Measurements from ENCODE around the gene CCDC197. TPM values are rescaled to one million over a fixed set of nuclear protein-coding genes. Genes with fewer than 3 reads are reported as not detected.

The CCDC197 gene
- total and polyA plus RNA-seq, 3 experiments from 2014 or later = not detected

- no peak overlapping the region for H3K27ac ChIP-seq (ENCODE audit: low read depth, low read length)
- no peak overlapping the region for H3K4me3 ChIP-seq (ENCODE audit: low read length)
- no peaks in the 10 kb centered on the region for H3K36me3 Mint-ChIP-seq
- H3K27me3 Mint-ChIP-seq = peaks cover 4 to 13% of the 10 kb centered on the region in 2 donors
- H3K27me3 ChIP-seq (ENCODE audit: insufficient read depth, low read length, poor library complexity, severe bottlenecking) = no peaks in the 10 kb centered on the region
- POLR2A ChIA-PET = interaction anchor here (1.2 to 1.7 kb wide), 3 partner anchors 22 to 65 kb away, joined by 3 to 4 read pairs (median 4); partner anchors contain the start of gene OTUB2
- no peak for DNase-seq
- no peaks in the 10 kb centered on the region for H3K9me3 ChIP-seq (ENCODE audit: low read length)
- CTCF ChIA-PET = interaction anchor here (1.2 to 11.1 kb wide), 7 partner anchors 8 to 65 kb away, joined by 3 to 272 read pairs (median 4); no protein-coding TSS in a partner anchor
- no peaks in the 10 kb centered on the region for H3K9me3 Mint-ChIP-seq
- no peak overlapping the region for H3K27ac Mint-ChIP-seq
- peaks cover 14 to 21% (median 21%) of the 10 kb centered on the region in 3 donors for H3K4me1 Mint-ChIP-seq
- no peaks in the 10 kb centered on the region for H3K36me3 ChIP-seq (ENCODE audit: insufficient read depth, low read length)
- H3K4me3 Mint-ChIP-seq = no peak overlapping the region
- H3K4me1 ChIP-seq (ENCODE audit: insufficient read depth, low read length) = peaks cover 7% of the 10 kb centered on the region
These were observed 6.9 kb downstream of the CCDC197 start for GRCh38 chr14:94004015-94004414.

- H3K9me3 Mint-ChIP-seq = no peaks in the 10 kb centered on the region
- no peaks in the 10 kb centered on the region for H3K36me3 ChIP-seq (ENCODE audit: insufficient read depth, low read length)
- no peak overlapping the region for H3K4me3 Mint-ChIP-seq
- ChIA-PET CTCF (interaction anchor here (1.0 to 11.1 kb wide), 5 partner anchors 10 to 66 kb away, joined by 3 to 272 read pairs (median 9); no protein-coding TSS in a partner anchor), POLR2A (interaction anchor here (1.4 to 1.7 kb wide), 2 partner anchors 35 to 66 kb away, joined by 3 to 4 read pairs; no protein-coding TSS in a partner anchor)
- DNase-seq = no peak
- peaks cover 7% of the 10 kb centered on the region for H3K4me1 ChIP-seq (ENCODE audit: insufficient read depth, low read length)
- H3K9me3 ChIP-seq (ENCODE audit: low read length) = no peaks in the 10 kb centered on the region
- peaks cover 26 to 34% (median 34%) of the 10 kb centered on the region in 3 donors for H3K4me1 Mint-ChIP-seq
- no peaks in the 10 kb centered on the region for H3K36me3 Mint-ChIP-seq
- H3K27me3 Mint-ChIP-seq = peaks cover 4 to 11% of the 10 kb centered on the region in 2 donors
- no peak overlapping the region for H3K27ac Mint-ChIP-seq
- no peak overlapping the region for H3K27ac ChIP-seq (ENCODE audit: low read depth, low read length)
- no peaks in the 10 kb centered on the region for H3K27me3 ChIP-seq (ENCODE audit: insufficient read depth, low read length, poor library complexity, severe bottlenecking)
- H3K4me3 ChIP-seq (ENCODE audit: low read length) = no peak overlapping the region
These were observed 8.4 kb downstream of the CCDC197 start for GRCh38 chr14:94005324-94006073.

GRCh38 chr14:94008234-94008633, 11.1 kb downstream of the CCDC197 start:
- H3K36me3 Mint-ChIP-seq = no peaks in the 10 kb centered on the region
- H3K9me3 Mint-ChIP-seq = no peaks in the 10 kb centered on the region
- no peak overlapping the region for H3K4me3 ChIP-seq (ENCODE audit: low read length)
- peaks cover 20% of the 10 kb centered on the region for H3K4me1 ChIP-seq (ENCODE audit: insufficient read depth, low read length)
- no peaks in the 10 kb centered on the region for H3K36me3 ChIP-seq (ENCODE audit: insufficient read depth, low read length)
- no peak overlapping the region for H3K27ac ChIP-seq (ENCODE audit: low read depth, low read length)
- no peak overlapping the region for H3K4me3 Mint-ChIP-seq
- peaks cover 38 to 48% (median 46%) of the 10 kb centered on the region in 3 donors for H3K4me1 Mint-ChIP-seq
- ChIA-PET CTCF (interaction anchor here (1.1 to 1.2 kb wide), 2 partner anchors 9 to 68 kb away, joined by 6 read pairs; no protein-coding TSS in a partner anchor), POLR2A (no interaction called here)
- peaks cover 6% of the 10 kb centered on the region for H3K27me3 ChIP-seq (ENCODE audit: insufficient read depth, low read length, poor library complexity, severe bottlenecking)
- H3K27ac Mint-ChIP-seq = no peak overlapping the region
- peaks cover 4 to 11% of the 10 kb centered on the region in 2 donors for H3K27me3 Mint-ChIP-seq
- peak in 1 of 5 donors; percentile 9 for DNase-seq
- no peaks in the 10 kb centered on the region for H3K9me3 ChIP-seq (ENCODE audit: low read length)

GRCh38 chr14:94009767-94010166, 12.7 kb downstream of the CCDC197 start:
- Mint-ChIP-seq H3K4me1 (peaks cover 38 to 49% (median 48%) of the 10 kb centered on the region in 3 donors), H3K27ac (peak overlapping the region in 1 of 8 donors; percentile 75), H3K36me3 (no peaks in the 10 kb centered on the region), H3K27me3 (peaks cover 0 to 10% of the 10 kb centered on the region in 2 donors), H3K9me3 (no peaks in the 10 kb centered on the region), H3K4me3 (peak overlapping the region in 1 of 7 donors; percentile 10)
- DNase-seq = no peak
- no peak overlapping the region for H3K27ac ChIP-seq (ENCODE audit: low read depth, low read length)
- no peak overlapping the region for H3K4me3 ChIP-seq (ENCODE audit: low read length)
- POLR2A ChIA-PET = interaction anchor here (0.6 kb wide), 1 partner anchor 119 kb away, joined by 3 read pairs; no protein-coding TSS in a partner anchor
- no peaks in the 10 kb centered on the region for H3K9me3 ChIP-seq (ENCODE audit: low read length)
- H3K27me3 ChIP-seq (ENCODE audit: insufficient read depth, low read length, poor library complexity, severe bottlenecking) = peaks cover 6% of the 10 kb centered on the region
- H3K36me3 ChIP-seq (ENCODE audit: insufficient read depth, low read length) = no peaks in the 10 kb centered on the region
- CTCF ChIA-PET = interaction anchor here (0.8 to 3.5 kb wide), 3 partner anchors 70 to 123 kb away, joined by 3 to 24 read pairs (median 3); no protein-coding TSS in a partner anchor
- H3K4me1 ChIP-seq (ENCODE audit: insufficient read depth, low read length) = peaks cover 20% of the 10 kb centered on the region

- peaks cover 20% of the 10 kb centered on the region for H3K4me1 ChIP-seq (ENCODE audit: insufficient read depth, low read length)
- Mint-ChIP-seq H3K27me3 (peaks cover 0 to 5% of the 10 kb centered on the region in 2 donors), H3K27ac (peak overlapping the region in 1 of 8 donors; percentile 47), H3K36me3 (no peaks in the 10 kb centered on the region), H3K9me3 (no peaks in the 10 kb centered on the region), H3K4me1 (peaks cover 38 to 49% (median 48%) of the 10 kb centered on the region in 3 donors), H3K4me3 (peak overlapping the region in 2 of 7 donors; percentile 19 to 25)
- H3K27me3 ChIP-seq (ENCODE audit: insufficient read depth, low read length, poor library complexity, severe bottlenecking) = peaks cover 6% of the 10 kb centered on the region
- H3K9me3 ChIP-seq (ENCODE audit: low read length) = no peaks in the 10 kb centered on the region
- no peak for DNase-seq
- no peaks in the 10 kb centered on the region for H3K36me3 ChIP-seq (ENCODE audit: insufficient read depth, low read length)
- ChIA-PET CTCF (interaction anchor here (1.3 to 3.5 kb wide), 4 partner anchors 8 to 71 kb away, joined by 3 to 24 read pairs (median 3); no protein-coding TSS in a partner anchor), POLR2A (no interaction called here)
- H3K27ac ChIP-seq (ENCODE audit: low read depth, low read length) = no peak overlapping the region
- no peak overlapping the region for H3K4me3 ChIP-seq (ENCODE audit: low read length)
These were observed 13.5 kb downstream of the CCDC197 start for GRCh38 chr14:94010625-94011024.

DNA sequence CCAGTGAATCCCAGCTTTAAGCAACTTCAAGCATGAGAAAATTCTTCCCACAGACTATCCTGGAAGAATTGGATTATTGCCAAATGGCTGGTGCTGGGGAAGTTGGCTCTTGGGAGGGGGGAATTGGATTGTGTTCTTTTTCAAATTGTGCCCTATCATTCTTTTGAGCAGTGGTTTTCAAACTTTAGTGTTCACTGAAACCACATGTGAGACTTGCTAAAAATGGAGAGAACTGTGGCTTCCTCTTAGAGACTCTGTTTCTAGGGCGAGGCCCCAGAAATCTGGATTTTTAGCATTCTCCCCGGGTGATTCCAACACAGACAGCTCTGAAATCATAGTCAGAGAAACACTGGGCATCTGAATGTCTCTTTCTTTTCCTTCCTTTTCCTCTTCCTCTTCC, 14.7 kb downstream of the CCDC197 start:
- Histone ChIP-seq H3K27ac (ENCODE audit: low read depth, low read length) (no peak overlapping the region), H3K4me3 (ENCODE audit: low read length) (no peak overlapping the region), H3K27me3 (ENCODE audit: insufficient read depth, low read length, poor library complexity, severe bottlenecking) (peaks cover 6% of the 10 kb centered on the region), H3K4me1 (ENCODE audit: insufficient read depth, low read length) (peaks cover 20% of the 10 kb centered on the region), H3K36me3 (ENCODE audit: insufficient read depth, low read length) (no peaks in the 10 kb centered on the region), H3K9me3 (ENCODE audit: low read length) (no peaks in the 10 kb centered on the region)
- peak in 3 of 5 donors; percentile 44 to 58 (median 54) for DNase-seq
- Mint-ChIP-seq H3K4me1 (peaks cover 38 to 49% (median 48%) of the 10 kb centered on the region in 3 donors), H3K27me3 (peaks cover 0 to 8% of the 10 kb centered on the region in 2 donors), H3K4me3 (peak overlapping the region in 6 of 7 donors; percentile 19 to 62 (median 38)), H3K27ac (peak overlapping the region in 5 of 8 donors; percentile 17 to 66 (median 24)), H3K36me3 (no peaks in the 10 kb centered on the region), H3K9me3 (no peaks in the 10 kb centered on the region)
- ChIA-PET CTCF (interaction anchor here (1.1 to 3.5 kb wide), 9 partner anchors 9 to 121 kb away, joined by 3 to 24 read pairs (median 3); no protein-coding TSS in a partner anchor), POLR2A (interaction anchor here (0.6 to 1.1 kb wide), 2 partner anchors 34 to 37 kb away, joined by 3 to 7 read pairs; no protein-coding TSS in a partner anchor)

DNA sequence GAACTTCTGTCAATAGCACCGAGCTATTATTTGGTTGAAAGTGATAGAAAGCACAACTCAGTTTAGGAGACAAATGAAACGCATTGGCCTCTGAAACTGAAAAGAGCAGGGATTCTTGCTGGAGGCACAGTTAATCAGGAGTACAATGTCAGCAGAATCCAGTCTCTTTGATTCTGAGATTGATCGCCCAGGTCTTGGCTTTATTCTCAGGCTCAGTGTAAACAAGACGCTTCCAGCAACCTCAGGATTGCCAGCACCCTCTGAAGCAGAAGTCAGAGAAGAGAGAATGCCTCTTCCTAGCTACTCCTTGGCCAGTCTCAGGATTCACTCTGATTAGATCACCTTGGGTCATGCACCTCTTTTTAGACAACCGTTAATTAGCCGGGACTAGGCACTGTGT, 17.3 kb downstream of the CCDC197 start:
- Histone ChIP-seq H3K4me1 (ENCODE audit: insufficient read depth, low read length) (peaks cover 20% of the 10 kb centered on the region), H3K4me3 (ENCODE audit: low read length) (no peak overlapping the region), H3K9me3 (ENCODE audit: low read length) (no peaks in the 10 kb centered on the region), H3K27ac (ENCODE audit: low read depth, low read length) (no peak overlapping the region), H3K27me3 (ENCODE audit: insufficient read depth, low read length, poor library complexity, severe bottlenecking) (peaks cover 6% of the 10 kb centered on the region), H3K36me3 (ENCODE audit: insufficient read depth, low read length) (no peaks in the 10 kb centered on the region)
- ChIA-PET CTCF (interaction anchor here (1.0 to 2.3 kb wide), 4 partner anchors 13 to 74 kb away, joined by 3 to 9 read pairs (median 6); no protein-coding TSS in a partner anchor), POLR2A (no interaction called here)
- Mint-ChIP-seq H3K9me3 (no peaks in the 10 kb centered on the region), H3K4me3 (peak overlapping the region in 1 of 7 donors; percentile 40), H3K27ac (no peak overlapping the region), H3K27me3 (peaks cover 0 to 8% of the 10 kb centered on the region in 2 donors), H3K36me3 (no peaks in the 10 kb centered on the region), H3K4me1 (peaks cover 26 to 34% (median 30%) of the 10 kb centered on the region in 3 donors)
- DNase-seq = no peak

Measured in CD8-positive, alpha-beta memory T cell (primary cell).